Mucosa of descending colon (tissue), 3 donors: ENCODE data around the gene PLAGL1. TPM values are rescaled to one million over a fixed set of nuclear protein-coding genes. Genes with fewer than 3 reads are reported as not detected.
A peak's percentile ranks its signal among the peaks of the same experiment; 100 is the strongest.
"Not testable (repeated sequence)": the region's sequence is repeated elsewhere in the genome, so short reads cannot be mapped to it uniquely, and the experiment has no call there.

Experiments used
- ATAC-seq: fragments of 200-7000 bp; cut with Tn5 transposase; one replicate; pipeline ENCODE4 v1.9.1; 2020; ENCODE audit warnings: mild to moderate bottlenecking, moderate library complexity
- DNase-seq, 3 donors: peaks; one replicate each; pipeline ENCODE4 v3.0.0-alpha.2; 2020
- H3K36me3 ChIP-seq: fragments of 200-600 bp; one replicate; pipeline ENCODE4 v1.8.0; 2021; ENCODE audit warnings: low read depth, mild to moderate bottlenecking
- H3K4me1 ChIP-seq: fragments of 200-600 bp; one replicate; pipeline ENCODE4 v1.8.0; 2021; ENCODE audit warnings: low read depth, mild to moderate bottlenecking
- H3K4me3 ChIP-seq: fragments of 200-600 bp; one replicate; pipeline ENCODE4 v1.8.0; 2021; ENCODE audit warnings: mild to moderate bottlenecking
- H3K9me3 ChIP-seq: fragments of 200-600 bp; one replicate; pipeline ENCODE4 v1.8.0; 2021; ENCODE audit warnings: mild to moderate bottlenecking
- CTCF ChIP-seq: fragments of 200-600 bp; IDR thresholded peaks from one replicate; pipeline ENCODE4 v1.8.0; 2022; ENCODE audit warnings: antibody characterized with exemption, mild to moderate bottlenecking
- intact Hi-C, 2 donors: fragments of 100-400 bp; cut with DNase I in 1 of 2; cut with micrococcal nuclease in 1 of 2; formaldehyde crosslinking; loops; one replicate each; pipeline versions ENCODE4 v1.11.0 to v1.11.1; 2022; cut with DNase I, micrococcal nuclease
- total RNA-seq, 3 donors: library from RNA; stranded (reverse); fragmentation: NEBNext Ultra II Directional in 2 of 3; extraction: Animal tissue kit (Norgen Biotek cat#: 25700) in 2 of 3; gene quantifications; one replicate each; pipeline versions ENCODE4 v1.2.1 to v1.2.4, GENCODE V29; 2021 to 2023
- donor health status: DM: no; HTN: no; CAD: no; lungs with moderate emphysema.
- donor health status: DM: no; HTN: no; CAD: no.
- donor health status: DM: no; HTN: yes; CAD: no.

Gene PLAGL1
- total RNA-seq, 3 donors from 2014 or later = 25.4 to 49.5 (median 46.0) TPM

- ATAC-seq = peak; percentile 26
- no peaks in the 10 kb centered on the region for H3K36me3 ChIP-seq
- no peaks in the 10 kb centered on the region for H3K4me1 ChIP-seq
- intact Hi-C loops = no loop called here
- H3K4me3 ChIP-seq = no peak overlapping the region
- peaks cover 2% of the 10 kb centered on the region for H3K9me3 ChIP-seq
- DNase-seq = no peak
- no peak for TF ChIP-seq CTCF
These were observed 39.6 kb upstream of the PLAGL1 start for GRCh38 chr6:144047688-144048087.

GRCh38 chr6:144046672-144047071 is 38.6 kb upstream of the PLAGL1 start:
- ATAC-seq, H3K4me3 ChIP-seq, intact Hi-C loops, H3K36me3 ChIP-seq, H3K4me1 ChIP-seq, H3K9me3 ChIP-seq, DNase-seq: not testable (repeated sequence)

GRCh38 chr6:144044989-144045388 is 36.9 kb upstream of the PLAGL1 start:
- DNase-seq, H3K4me3 ChIP-seq, intact Hi-C loops, H3K36me3 ChIP-seq, H3K9me3 ChIP-seq, ATAC-seq, H3K4me1 ChIP-seq: not testable (repeated sequence)

- peaks cover 13% of the 10 kb centered on the region for H3K4me1 ChIP-seq
- H3K36me3 ChIP-seq = no peaks in the 10 kb centered on the region
- no peak for DNase-seq
- ATAC-seq = peak; percentile 39
- H3K9me3 ChIP-seq = peaks cover 4% of the 10 kb centered on the region
- H3K4me3 ChIP-seq = no peak overlapping the region
- intact Hi-C loops = no loop called here
- TF ChIP-seq CTCF = no peak
These were observed 28.8 kb upstream of the PLAGL1 start for GRCh38 chr6:144036835-144037195.

DNA sequence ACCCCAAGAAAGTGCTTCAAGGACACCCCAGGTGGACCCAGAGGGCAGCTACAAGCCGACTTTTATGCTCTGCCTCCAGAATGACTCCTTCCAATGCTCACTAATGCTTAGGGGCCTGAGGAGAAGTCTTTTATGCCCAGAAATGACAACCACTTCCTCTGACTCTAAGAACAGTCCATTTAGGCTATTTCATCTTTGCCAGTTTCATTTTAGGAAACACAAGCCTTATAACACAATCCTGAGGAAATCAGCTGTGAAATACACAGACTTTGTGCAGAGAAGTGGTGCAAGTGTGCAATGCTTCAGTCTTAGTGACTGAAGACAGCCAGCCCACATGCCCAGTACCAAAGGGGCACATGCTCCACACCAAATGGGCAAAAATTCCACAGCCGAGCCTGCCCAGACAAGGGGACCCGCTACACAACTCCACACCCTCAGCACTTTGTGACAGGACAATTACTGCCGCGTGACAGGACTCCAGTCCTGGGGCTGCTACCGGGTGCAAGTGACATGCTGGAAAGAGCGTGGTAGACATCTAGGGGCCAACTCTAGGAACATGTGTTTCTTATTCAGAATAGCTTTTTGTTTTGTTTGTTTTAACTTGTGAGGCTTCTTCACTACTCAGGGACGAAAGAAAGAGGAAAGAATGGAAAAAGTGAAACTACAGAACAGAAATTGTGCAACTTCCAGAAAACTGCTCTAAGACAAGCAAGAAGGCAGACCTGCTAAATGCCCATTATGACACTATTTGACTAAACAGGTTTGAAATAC is 28.2 kb upstream of the PLAGL1 start:
- H3K4me3 ChIP-seq = no peak overlapping the region
- TF ChIP-seq CTCF = no peak
- H3K9me3 ChIP-seq = peaks cover 4% of the 10 kb centered on the region
- H3K4me1 ChIP-seq = peaks cover 13% of the 10 kb centered on the region
- H3K36me3 ChIP-seq = no peaks in the 10 kb centered on the region
- ATAC-seq = peak; percentile 92
- intact Hi-C loops = no loop called here
- DNase-seq = peak; percentile 36 to 55 (median 49)

DNA sequence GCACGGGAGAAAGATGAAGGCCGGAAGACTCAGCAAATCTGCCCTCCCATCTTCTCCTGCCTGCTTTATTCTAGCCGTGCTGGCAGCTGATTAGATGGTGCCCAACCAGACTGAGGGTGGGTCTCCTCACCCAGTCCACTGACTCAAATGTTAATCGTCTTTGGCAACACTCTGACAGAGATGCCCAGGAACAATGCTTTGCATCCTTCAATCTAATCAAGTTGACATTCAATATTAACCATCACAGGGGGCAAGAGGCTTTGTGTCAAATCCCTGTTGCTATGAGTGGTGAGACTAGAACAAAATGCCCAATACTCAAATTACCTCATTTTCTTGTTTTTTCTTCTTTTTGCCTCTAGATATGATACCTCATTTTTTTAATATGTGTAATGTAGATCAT is 27.4 kb upstream of the PLAGL1 start:
- no peak overlapping the region for H3K4me3 ChIP-seq
- H3K9me3 ChIP-seq = peaks cover 4% of the 10 kb centered on the region
- intact Hi-C loops = no loop called here

More for the DNA sequence above, 27.4 kb upstream of the PLAGL1 start:
- DNase-seq = no peak
- no peak for ATAC-seq
- Histone ChIP-seq H3K36me3 (no peaks in the 10 kb centered on the region), H3K4me1 (peaks cover 13% of the 10 kb centered on the region)
- no peak for TF ChIP-seq CTCF
